GM12878 (cell line): ENCODE results near the gene RAP2B. TPM values are rescaled to one million over a fixed set of nuclear protein-coding genes. Genes with fewer than 3 reads are reported as not detected.

Source experiments
- CBFB ChIP-seq: IDR thresholded peaks from 2 replicates; pipeline ENCODE4 v1.6.1; 2016; ENCODE audit warnings: antibody characterized with exemption, low read depth
- CREB1 ChIP-seq: IDR thresholded peaks from 2 replicates; pipeline ENCODE4 v1.6.1; 2012; ENCODE audit warnings: low read depth, mild to moderate bottlenecking, inconsistent platforms
- EED ChIP-seq: sonication (generic); IDR thresholded peaks from 2 replicates; pipeline ENCODE4 v1.6.1; 2016; ENCODE audit warnings: antibody characterized with exemption, low read depth
- HDAC2 ChIP-seq: fragments of 200-600 bp; sonication (generic); IDR thresholded peaks from 2 replicates; pipeline ENCODE4 v1.6.1; 2017
- HDGF ChIP-seq: fragments of 450-650 bp; IDR thresholded peaks from 2 replicates; pipeline ENCODE4 v1.6.1; 2016; ENCODE audit warnings: antibody characterized with exemption
- MTA3 ChIP-seq: IDR thresholded peaks from 2 replicates; pipeline ENCODE4 v1.6.1; 2012; ENCODE audit warnings: low read length, inconsistent platforms, borderline replicate concordance
- PAX8 ChIP-seq: fragments of 450-650 bp; IDR thresholded peaks from 2 replicates; pipeline ENCODE4 v1.6.1; 2017; ENCODE audit warnings: mild to moderate bottlenecking, moderate library complexity
- RAD21 ChIP-seq: IDR thresholded peaks from 2 replicates; pipeline ENCODE4 v1.6.1; 2011; ENCODE audit warnings: mild to moderate bottlenecking, low read depth, low read length, moderate library complexity; ENCODE audit not compliant: insufficient read depth
- SRF ChIP-seq, 2 experiments: IDR thresholded peaks; 2 replicates each; pipeline ENCODE4 v1.6.1; 2011; ENCODE audit warnings: low read depth in 2 of 2, low read length in 2 of 2, mild to moderate bottlenecking in 1 of 2, moderate library complexity in 1 of 2
- TCF12 ChIP-seq: IDR thresholded peaks from 2 replicates; pipeline ENCODE4 v1.6.1; 2011; ENCODE audit warnings: low read depth, mild to moderate bottlenecking, low read length
- ZNF622 ChIP-seq: fragments of 450-650 bp; IDR thresholded peaks from 2 replicates; pipeline ENCODE4 v1.6.1; 2017; ENCODE audit warnings: mild to moderate bottlenecking, inconsistent platforms
- polyA plus RNA-seq, 11 experiments: library from polyadenylated mRNA; depleted of rRNA in 4 of 11; unstranded in 6 of 11; stranded (reverse) in 5 of 11; fragments of >200 nt; fragmentation: Nextera tagmentation in 4 of 11; fragmentation: Illumina TruSeq in 1 of 11; extraction: Ambion mirVana in 4 of 11; extraction: Trizol in 1 of 11; gene quantifications; 1 replicate in 1 of 11; 2 replicates in 10 of 11; pipeline versions ENCODE4 v1.2.1 to v1.2.3, GENCODE V29; 2011 to 2016; ENCODE audit warnings: inconsistent platforms in 2 of 11, missing spikeins in 2 of 11, low read depth in 1 of 11
- total RNA-seq, 4 experiments: library from RNA; depleted of rRNA in 3 of 4; stranded (reverse); fragments of >200 nt in 3 of 4; fragmentation: Illumina TruSeq in 1 of 4; extraction: Trizol in 1 of 4; gene quantifications; 2 replicates each; pipeline versions ENCODE4 v1.2.1 to v1.2.3, GENCODE V29; 2013 to 2021
- TF ChIP-seq, protein P1 (sequence below): fragments of 450-650 bp; conservative IDR thresholded peaks from 2 replicates; pipeline ENCODE4 v1.6.1; 2017; ENCODE audit warnings: mild to moderate bottlenecking, moderate library complexity
- TF ChIP-seq, protein P2 (sequence below): fragments of 450-650 bp; IDR thresholded peaks from 2 replicates; pipeline ENCODE4 v1.6.1; 2017; ENCODE audit warnings: borderline replicate concordance
- TF ChIP-seq, protein P3 (sequence below): fragments of 450-650 bp; IDR thresholded peaks from 2 replicates; pipeline ENCODE4 v1.6.1; 2017; ENCODE audit warnings: antibody characterized with exemption, mild to moderate bottlenecking, moderate library complexity
- TF ChIP-seq, protein P4 (sequence below): fragments of 450-650 bp; formaldehyde crosslinking; IDR thresholded peaks from 2 replicates; pipeline ENCODE4 v1.5.0; 2022; ENCODE audit warnings: mild to moderate bottlenecking, missing genetic modification characterization
- TF ChIP-seq, protein P5 (sequence below): fragments of 150-350 bp; IDR thresholded peaks from 2 replicates; pipeline ENCODE4 v1.6.1; 2016; ENCODE audit warnings: low read depth, low read length

Gene RAP2B
- total and polyA plus RNA-seq, 10 of the 15 experiments (the other 5 are each of a cell fraction or from before 2014, with no cell fraction given) = 5.9 to 21.3 (median 12.0) TPM

DNA sequence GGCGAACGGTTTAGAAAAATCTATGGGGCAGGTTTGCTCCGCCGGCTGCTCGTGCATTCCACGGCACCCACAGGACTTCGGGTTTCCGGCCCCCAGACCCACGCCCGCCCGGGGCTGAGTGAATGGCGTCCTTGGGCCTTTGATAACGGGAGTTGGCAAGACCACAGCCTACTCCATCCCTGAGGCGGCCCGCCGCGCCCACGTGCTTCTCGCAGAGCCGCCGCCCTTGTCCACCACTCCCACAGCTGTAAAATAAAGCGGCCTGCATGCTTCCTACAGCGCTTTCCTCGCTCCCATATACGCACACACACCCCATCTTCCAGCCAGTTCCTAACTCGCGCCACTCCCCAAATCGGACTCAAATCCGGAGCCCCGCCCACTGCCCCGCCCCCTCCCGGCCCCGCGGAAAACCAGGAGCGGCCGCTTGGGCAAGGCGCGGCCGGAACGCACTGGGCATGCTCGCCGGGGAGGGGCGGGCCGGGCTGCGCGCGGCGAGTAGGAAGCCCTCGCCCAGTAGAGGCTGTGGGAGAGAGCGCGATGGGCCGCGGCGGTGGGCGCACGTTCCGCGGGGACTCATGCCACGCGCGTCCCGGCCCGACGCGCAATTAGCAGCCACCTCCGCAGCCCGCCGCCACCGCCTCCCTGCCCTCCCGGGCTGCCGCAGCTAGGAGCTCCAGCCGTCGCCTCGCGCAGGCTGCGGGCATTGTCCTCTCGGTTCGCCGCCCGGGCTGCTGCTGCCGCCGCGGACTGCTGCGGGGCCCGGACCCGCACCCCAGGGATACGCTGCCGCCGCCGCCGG lies at the start of gene RAP2B (continued):
- TF ChIP-seq, protein P1, sequence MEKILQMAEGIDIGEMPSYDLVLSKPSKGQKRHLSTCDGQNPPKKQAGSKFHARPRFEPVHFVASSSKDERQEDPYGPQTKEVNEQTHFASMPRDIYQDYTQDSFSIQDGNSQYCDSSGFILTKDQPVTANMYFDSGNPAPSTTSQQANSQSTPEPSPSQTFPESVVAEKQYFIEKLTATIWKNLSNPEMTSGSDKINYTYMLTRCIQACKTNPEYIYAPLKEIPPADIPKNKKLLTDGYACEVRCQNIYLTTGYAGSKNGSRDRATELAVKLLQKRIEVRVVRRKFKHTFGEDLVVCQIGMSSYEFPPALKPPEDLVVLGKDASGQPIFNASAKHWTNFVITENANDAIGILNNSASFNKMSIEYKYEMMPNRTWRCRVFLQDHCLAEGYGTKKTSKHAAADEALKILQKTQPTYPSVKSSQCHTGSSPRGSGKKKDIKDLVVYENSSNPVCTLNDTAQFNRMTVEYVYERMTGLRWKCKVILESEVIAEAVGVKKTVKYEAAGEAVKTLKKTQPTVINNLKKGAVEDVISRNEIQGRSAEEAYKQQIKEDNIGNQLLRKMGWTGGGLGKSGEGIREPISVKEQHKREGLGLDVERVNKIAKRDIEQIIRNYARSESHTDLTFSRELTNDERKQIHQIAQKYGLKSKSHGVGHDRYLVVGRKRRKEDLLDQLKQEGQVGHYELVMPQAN = peak; percentile 80
- TF ChIP-seq, protein P2, sequence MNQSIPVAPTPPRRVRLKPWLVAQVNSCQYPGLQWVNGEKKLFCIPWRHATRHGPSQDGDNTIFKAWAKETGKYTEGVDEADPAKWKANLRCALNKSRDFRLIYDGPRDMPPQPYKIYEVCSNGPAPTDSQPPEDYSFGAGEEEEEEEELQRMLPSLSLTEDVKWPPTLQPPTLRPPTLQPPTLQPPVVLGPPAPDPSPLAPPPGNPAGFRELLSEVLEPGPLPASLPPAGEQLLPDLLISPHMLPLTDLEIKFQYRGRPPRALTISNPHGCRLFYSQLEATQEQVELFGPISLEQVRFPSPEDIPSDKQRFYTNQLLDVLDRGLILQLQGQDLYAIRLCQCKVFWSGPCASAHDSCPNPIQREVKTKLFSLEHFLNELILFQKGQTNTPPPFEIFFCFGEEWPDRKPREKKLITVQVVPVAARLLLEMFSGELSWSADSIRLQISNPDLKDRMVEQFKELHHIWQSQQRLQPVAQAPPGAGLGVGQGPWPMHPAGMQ = no peak
- TF ChIP-seq SRF (IDR thresholded peaks at IDR 0.05; ENCODE audit: low read depth in 2 of 2, low read length in 2 of 2) = no peak
- TF ChIP-seq, protein P3, sequence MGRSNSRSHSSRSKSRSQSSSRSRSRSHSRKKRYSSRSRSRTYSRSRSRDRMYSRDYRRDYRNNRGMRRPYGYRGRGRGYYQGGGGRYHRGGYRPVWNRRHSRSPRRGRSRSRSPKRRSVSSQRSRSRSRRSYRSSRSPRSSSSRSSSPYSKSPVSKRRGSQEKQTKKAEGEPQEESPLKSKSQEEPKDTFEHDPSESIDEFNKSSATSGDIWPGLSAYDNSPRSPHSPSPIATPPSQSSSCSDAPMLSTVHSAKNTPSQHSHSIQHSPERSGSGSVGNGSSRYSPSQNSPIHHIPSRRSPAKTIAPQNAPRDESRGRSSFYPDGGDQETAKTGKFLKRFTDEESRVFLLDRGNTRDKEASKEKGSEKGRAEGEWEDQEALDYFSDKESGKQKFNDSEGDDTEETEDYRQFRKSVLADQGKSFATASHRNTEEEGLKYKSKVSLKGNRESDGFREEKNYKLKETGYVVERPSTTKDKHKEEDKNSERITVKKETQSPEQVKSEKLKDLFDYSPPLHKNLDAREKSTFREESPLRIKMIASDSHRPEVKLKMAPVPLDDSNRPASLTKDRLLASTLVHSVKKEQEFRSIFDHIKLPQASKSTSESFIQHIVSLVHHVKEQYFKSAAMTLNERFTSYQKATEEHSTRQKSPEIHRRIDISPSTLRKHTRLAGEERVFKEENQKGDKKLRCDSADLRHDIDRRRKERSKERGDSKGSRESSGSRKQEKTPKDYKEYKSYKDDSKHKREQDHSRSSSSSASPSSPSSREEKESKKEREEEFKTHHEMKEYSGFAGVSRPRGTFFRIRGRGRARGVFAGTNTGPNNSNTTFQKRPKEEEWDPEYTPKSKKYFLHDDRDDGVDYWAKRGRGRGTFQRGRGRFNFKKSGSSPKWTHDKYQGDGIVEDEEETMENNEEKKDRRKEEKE = 0 out of 2 replicates have a peak, but pooled peaks have one; percentile 44
- no peak for TF ChIP-seq EED
- TF ChIP-seq, protein P4, sequence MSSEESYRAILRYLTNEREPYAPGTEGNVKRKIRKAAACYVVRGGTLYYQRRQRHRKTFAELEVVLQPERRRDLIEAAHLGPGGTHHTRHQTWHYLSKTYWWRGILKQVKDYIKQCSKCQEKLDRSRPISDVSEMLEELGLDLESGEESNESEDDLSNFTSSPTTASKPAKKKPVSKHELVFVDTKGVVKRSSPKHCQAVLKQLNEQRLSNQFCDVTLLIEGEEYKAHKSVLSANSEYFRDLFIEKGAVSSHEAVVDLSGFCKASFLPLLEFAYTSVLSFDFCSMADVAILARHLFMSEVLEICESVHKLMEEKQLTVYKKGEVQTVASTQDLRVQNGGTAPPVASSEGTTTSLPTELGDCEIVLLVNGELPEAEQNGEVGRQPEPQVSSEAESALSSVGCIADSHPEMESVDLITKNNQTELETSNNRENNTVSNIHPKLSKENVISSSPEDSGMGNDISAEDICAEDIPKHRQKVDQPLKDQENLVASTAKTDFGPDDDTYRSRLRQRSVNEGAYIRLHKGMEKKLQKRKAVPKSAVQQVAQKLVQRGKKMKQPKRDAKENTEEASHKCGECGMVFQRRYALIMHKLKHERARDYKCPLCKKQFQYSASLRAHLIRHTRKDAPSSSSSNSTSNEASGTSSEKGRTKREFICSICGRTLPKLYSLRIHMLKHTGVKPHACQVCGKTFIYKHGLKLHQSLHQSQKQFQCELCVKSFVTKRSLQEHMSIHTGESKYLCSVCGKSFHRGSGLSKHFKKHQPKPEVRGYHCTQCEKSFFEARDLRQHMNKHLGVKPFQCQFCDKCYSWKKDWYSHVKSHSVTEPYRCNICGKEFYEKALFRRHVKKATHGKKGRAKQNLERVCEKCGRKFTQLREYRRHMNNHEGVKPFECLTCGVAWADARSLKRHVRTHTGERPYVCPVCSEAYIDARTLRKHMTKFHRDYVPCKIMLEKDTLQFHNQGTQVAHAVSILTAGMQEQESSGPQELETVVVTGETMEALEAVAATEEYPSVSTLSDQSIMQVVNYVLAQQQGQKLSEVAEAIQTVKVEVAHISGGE = 0 out of 2 replicates have a peak, but pooled peaks have one; percentile 13
- 0 out of 2 replicates have a peak, but pooled peaks have one; percentile 33 for TF ChIP-seq HDGF
- TF ChIP-seq ZNF622 = no peak
- TF ChIP-seq HDAC2 = no peak
- TF ChIP-seq TCF12 = peak; percentile 11; the same call in 1 of the 2 replicates
- no peak for TF ChIP-seq RAD21
- peak; percentile 48; the same call in 1 of the 2 replicates for TF ChIP-seq CREB1
- TF ChIP-seq, protein P5, sequence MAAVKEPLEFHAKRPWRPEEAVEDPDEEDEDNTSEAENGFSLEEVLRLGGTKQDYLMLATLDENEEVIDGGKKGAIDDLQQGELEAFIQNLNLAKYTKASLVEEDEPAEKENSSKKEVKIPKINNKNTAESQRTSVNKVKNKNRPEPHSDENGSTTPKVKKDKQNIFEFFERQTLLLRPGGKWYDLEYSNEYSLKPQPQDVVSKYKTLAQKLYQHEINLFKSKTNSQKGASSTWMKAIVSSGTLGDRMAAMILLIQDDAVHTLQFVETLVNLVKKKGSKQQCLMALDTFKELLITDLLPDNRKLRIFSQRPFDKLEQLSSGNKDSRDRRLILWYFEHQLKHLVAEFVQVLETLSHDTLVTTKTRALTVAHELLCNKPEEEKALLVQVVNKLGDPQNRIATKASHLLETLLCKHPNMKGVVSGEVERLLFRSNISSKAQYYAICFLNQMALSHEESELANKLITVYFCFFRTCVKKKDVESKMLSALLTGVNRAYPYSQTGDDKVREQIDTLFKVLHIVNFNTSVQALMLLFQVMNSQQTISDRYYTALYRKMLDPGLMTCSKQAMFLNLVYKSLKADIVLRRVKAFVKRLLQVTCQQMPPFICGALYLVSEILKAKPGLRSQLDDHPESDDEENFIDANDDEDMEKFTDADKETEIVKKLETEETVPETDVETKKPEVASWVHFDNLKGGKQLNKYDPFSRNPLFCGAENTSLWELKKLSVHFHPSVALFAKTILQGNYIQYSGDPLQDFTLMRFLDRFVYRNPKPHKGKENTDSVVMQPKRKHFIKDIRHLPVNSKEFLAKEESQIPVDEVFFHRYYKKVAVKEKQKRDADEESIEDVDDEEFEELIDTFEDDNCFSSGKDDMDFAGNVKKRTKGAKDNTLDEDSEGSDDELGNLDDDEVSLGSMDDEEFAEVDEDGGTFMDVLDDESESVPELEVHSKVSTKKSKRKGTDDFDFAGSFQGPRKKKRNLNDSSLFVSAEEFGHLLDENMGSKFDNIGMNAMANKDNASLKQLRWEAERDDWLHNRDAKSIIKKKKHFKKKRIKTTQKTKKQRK = no peak
- no peak for TF ChIP-seq CBFB
- no peak for TF ChIP-seq PAX8
- TF ChIP-seq MTA3 = no peak
